Lower lobe of right lung (tissue), 2 donors: ENCODE results near the gene KIF5C. TPM values are rescaled to one million over a fixed set of nuclear protein-coding genes. Genes with fewer than 3 reads are reported as not detected.

Experiments used
- ATAC-seq, 2 donors: fragments of 200-7000 bp; cut with Tn5 transposase; one replicate each; pipeline ENCODE4 v1.9.1; 2020 to 2022; ENCODE audit warnings: mild to moderate bottlenecking in 2 of 2, moderate library complexity in 2 of 2
- DNase-seq: peaks from one replicate; pipeline ENCODE4 v3.0.0-alpha.2; 2020
- H3K27ac ChIP-seq: fragments of 200-600 bp; one replicate; pipeline ENCODE4 v1.8.0; 2022
- H3K27me3 ChIP-seq: fragments of 200-600 bp; one replicate; pipeline ENCODE4 v1.8.0; 2022; ENCODE audit warnings: low read depth
- H3K36me3 ChIP-seq: fragments of 200-600 bp; one replicate; pipeline ENCODE4 v1.8.0; 2022; ENCODE audit warnings: mild to moderate bottlenecking
- H3K4me1 ChIP-seq: fragments of 200-600 bp; one replicate; pipeline ENCODE4 v1.8.0; 2022
- H3K4me3 ChIP-seq: fragments of 200-600 bp; one replicate; pipeline ENCODE4 v1.8.0; 2022; ENCODE audit warnings: mild to moderate bottlenecking
- H3K9me3 ChIP-seq: fragments of 200-600 bp; one replicate; pipeline ENCODE4 v1.8.0; 2022
- intact Hi-C: fragments of 100-400 bp; cut with DNase I; formaldehyde crosslinking; loops from one replicate; pipeline ENCODE4 v1.11.0; 2022
- total RNA-seq: library from RNA; stranded (reverse); fragmentation: NEBNext Ultra II Directional; extraction: Animal tissue kit (Norgen Biotek cat#: 25700); gene quantifications from one replicate; pipeline ENCODE4 v1.2.1, GENCODE V29; 2021
- TF ChIP-seq, protein P1 (sequence below): fragments of 200-600 bp; IDR thresholded peaks from one replicate; pipeline ENCODE4 v1.8.0; 2022; ENCODE audit warnings: antibody characterized with exemption, mild to moderate bottlenecking
- donor health status: DM: no; HTN: yes; CAD: no; lungs with severe emphysema.

The KIF5C gene
- total RNA-seq, 1 donor from 2014 or later = 0.47 TPM

DNA sequence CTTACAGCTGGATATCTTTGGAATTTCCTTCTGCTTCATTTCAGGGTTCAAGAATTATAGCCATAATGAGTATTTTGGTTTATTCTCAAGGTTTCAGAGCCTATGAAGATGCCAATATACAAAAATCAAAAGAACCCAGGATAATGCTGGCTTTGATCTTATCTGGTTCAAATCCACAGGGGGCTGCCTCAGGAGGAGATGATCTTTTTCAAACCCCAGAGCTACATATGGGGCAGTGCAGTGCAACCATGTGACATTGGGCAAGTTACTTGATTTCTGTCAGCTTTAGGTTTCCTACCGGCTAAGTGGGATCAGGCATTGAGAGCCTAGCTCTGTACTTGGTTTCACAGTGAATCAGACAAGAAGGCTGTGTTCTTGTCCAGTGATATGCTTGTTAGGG, 140.5 kb downstream of the KIF5C start:
- ATAC-seq = no peak

GRCh38 chr2:149015926-149016563, 141.0 kb downstream of the KIF5C start:
- Histone ChIP-seq H3K4me3 (no peak overlapping the region), H3K27ac (no peak overlapping the region), H3K4me1 (peaks cover 18% of the 10 kb centered on the region), H3K9me3 (no peaks in the 10 kb centered on the region), H3K36me3 (no peaks in the 10 kb centered on the region), H3K27me3 (no peaks in the 10 kb centered on the region)
- ATAC-seq (no peak), DNase-seq (no peak)
- intact Hi-C loops = no loop called here
- TF ChIP-seq, protein P1, sequence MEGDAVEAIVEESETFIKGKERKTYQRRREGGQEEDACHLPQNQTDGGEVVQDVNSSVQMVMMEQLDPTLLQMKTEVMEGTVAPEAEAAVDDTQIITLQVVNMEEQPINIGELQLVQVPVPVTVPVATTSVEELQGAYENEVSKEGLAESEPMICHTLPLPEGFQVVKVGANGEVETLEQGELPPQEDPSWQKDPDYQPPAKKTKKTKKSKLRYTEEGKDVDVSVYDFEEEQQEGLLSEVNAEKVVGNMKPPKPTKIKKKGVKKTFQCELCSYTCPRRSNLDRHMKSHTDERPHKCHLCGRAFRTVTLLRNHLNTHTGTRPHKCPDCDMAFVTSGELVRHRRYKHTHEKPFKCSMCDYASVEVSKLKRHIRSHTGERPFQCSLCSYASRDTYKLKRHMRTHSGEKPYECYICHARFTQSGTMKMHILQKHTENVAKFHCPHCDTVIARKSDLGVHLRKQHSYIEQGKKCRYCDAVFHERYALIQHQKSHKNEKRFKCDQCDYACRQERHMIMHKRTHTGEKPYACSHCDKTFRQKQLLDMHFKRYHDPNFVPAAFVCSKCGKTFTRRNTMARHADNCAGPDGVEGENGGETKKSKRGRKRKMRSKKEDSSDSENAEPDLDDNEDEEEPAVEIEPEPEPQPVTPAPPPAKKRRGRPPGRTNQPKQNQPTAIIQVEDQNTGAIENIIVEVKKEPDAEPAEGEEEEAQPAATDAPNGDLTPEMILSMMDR = no peak

More for the DNA sequence above, 140.5 kb downstream of the KIF5C start:
- H3K27ac ChIP-seq = no peak overlapping the region
- no peak for DNase-seq
- no peak overlapping the region for H3K4me3 ChIP-seq
- intact Hi-C loops = no loop called here
- H3K4me1 ChIP-seq = peaks cover 15% of the 10 kb centered on the region
- H3K27me3 ChIP-seq = no peaks in the 10 kb centered on the region
- TF ChIP-seq, protein P1 = no peak
- no peaks in the 10 kb centered on the region for H3K36me3 ChIP-seq
- H3K9me3 ChIP-seq = no peaks in the 10 kb centered on the region

DNA sequence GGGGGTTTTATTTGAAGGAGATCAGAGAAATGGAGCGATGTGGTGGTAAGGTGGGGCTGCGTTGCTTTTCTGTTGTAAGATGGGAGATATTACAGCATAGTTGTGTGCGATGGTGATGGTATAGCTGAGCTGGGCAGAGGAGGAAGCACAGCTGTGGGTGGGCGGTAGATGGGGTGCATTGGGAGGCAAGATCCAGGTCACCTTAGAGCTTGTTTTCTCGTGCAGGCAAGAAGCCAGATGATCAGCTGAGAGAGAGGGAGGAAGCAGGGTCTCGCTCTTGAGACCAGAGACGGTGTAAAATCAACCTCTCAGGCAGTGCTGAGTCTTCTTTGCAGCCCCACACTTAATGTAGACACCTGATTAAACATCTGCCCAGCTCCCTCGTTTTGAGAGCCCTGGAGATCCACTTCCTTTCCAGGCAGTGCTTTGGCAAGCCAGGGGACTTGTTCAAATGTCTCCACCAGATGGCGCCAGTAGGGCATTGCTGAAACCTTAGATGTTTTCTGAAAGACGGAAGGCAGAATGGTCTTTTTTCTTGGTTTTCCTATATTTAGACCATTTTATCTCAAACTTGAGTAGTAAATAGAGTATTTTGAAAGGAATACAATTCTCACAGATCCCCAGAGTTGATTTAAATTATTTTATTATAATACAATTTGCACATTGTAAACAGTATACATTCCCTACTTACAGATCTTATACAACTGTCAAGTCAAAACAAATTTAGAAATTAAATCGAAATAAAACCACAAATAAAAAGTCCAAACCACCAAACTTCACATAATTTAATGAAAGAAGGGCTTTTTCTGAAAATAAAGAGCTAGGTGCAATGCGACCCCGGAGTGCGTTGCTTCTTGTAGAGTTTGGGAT, 142.3 kb downstream of the KIF5C start:
- TF ChIP-seq, protein P1 = peak; percentile 94
- Histone ChIP-seq H3K36me3 (no peaks in the 10 kb centered on the region), H3K4me1 (peaks cover 18% of the 10 kb centered on the region), H3K27ac (no peak overlapping the region), H3K9me3 (no peaks in the 10 kb centered on the region), H3K27me3 (no peaks in the 10 kb centered on the region), H3K4me3 (no peak overlapping the region)
- DNase-seq (peak; percentile 73), ATAC-seq (peak; percentile 66 to 74)
- intact Hi-C loops = no loop called here

DNA sequence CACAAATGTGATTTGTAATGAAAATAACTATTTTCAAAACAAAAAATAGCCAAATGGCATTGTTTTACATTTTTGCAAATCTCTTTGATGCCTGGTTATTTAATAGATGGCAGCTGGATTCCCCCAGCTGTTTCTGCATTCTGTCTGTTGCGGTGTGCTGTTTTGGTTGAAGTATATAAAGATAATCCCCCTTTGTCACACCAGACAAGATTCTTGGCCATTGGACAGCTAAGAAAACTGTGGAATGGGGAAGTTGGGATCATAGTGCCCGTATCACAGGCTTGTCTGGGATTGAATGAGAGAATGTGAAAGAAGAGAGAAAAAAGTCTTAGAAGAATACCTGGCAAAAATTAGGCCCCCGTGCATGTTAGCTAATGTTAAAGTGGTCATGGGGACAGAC, 144.0 kb downstream of the KIF5C start:
- intact Hi-C loops = no loop called here
- no peak overlapping the region for H3K27ac ChIP-seq
- no peak overlapping the region for H3K4me3 ChIP-seq
- no peaks in the 10 kb centered on the region for H3K9me3 ChIP-seq
- no peaks in the 10 kb centered on the region for H3K27me3 ChIP-seq
- ATAC-seq (no peak), DNase-seq (no peak)
- H3K4me1 ChIP-seq = peaks cover 18% of the 10 kb centered on the region
- no peaks in the 10 kb centered on the region for H3K36me3 ChIP-seq
- TF ChIP-seq, protein P1 = no peak

DNA sequence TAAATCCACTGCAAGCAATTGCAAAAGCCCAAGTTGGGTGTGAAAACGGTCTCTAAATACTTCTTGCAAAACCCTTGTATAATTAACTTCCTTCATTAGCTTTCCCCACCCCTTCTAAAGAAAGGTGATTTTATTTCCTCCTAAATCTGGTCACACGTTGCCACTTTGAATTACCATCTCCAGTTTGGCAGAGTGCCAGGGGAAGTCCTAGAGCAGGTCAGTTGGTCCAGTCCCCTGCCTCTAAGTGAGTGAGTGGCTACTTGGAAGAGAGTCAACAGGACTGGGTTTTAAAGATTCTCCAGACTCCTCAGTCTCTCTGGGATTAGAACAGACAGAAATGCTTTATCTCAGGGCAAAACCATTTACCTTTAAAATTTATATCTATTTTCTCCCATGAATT, 144.7 kb downstream of the KIF5C start:
- no peaks in the 10 kb centered on the region for H3K9me3 ChIP-seq
- no peak for DNase-seq
- peaks cover 18% of the 10 kb centered on the region for H3K4me1 ChIP-seq
- H3K27ac ChIP-seq = no peak overlapping the region
- no peaks in the 10 kb centered on the region for H3K27me3 ChIP-seq
- TF ChIP-seq, protein P1 = no peak
- peak in 1 of 2 donors; percentile 51 for ATAC-seq
- intact Hi-C loops = loop anchor here (5.0 kb wide), 1 partner anchor 543 kb away; no protein-coding TSS in a partner anchor
- no peak overlapping the region for H3K4me3 ChIP-seq
- H3K36me3 ChIP-seq = no peaks in the 10 kb centered on the region
